Type B pancreatic cell (in vitro differentiated cells): ENCODE measurements around the gene RORB. TPM values are rescaled to one million over a fixed set of nuclear protein-coding genes. Genes with fewer than 3 reads are reported as not detected.

Experiments used
- DNase-seq: peaks from one replicate; pipeline ENCODE4 v3.0.0; 2021; ENCODE audit warnings: mixed read lengths; ENCODE audit not compliant: unreplicated experiment; ENCODE audit errors: extremely low spot score
- H3K27ac Mint-ChIP-seq: 2 replicates; pipeline ENCODE4 v1.8.0; 2021; ENCODE audit warnings: mild to moderate bottlenecking, mixed read lengths
- H3K27me3 Mint-ChIP-seq: 2 replicates; pipeline ENCODE4 v1.8.0; 2021; ENCODE audit warnings: mixed read lengths
- H3K36me3 Mint-ChIP-seq: 2 replicates; pipeline ENCODE4 v1.8.0; 2021; ENCODE audit warnings: mixed read lengths
- H3K4me1 Mint-ChIP-seq: one replicate; pipeline ENCODE4 v1.8.0; 2021; ENCODE audit warnings: mixed read lengths; ENCODE audit not compliant: unreplicated experiment
- H3K4me3 Mint-ChIP-seq: 2 replicates; pipeline ENCODE4 v1.8.0; 2021; ENCODE audit warnings: mild to moderate bottlenecking, mixed read lengths
- H3K9me3 Mint-ChIP-seq: 2 replicates; pipeline ENCODE4 v1.8.0; 2021; ENCODE audit warnings: mixed read lengths
- CTCF ChIP-seq: fragments of 200-600 bp; sonication (generic); conservative IDR thresholded peaks from 2 replicates; pipeline ENCODE4 v1.5.0; 2021; ENCODE audit warnings: antibody characterized with exemption, mild to moderate bottlenecking
- total RNA-seq: library from RNA; stranded (reverse); gene quantifications from 2 replicates; pipeline ENCODE4 v1.2.1, GENCODE V29; 2021; ENCODE audit warnings: low replicate concordance

Gene RORB
- total RNA-seq, 1 donor from 2014 or later, result 1.7 TPM

GRCh38 chr9:74570879-74571512 lies 73.9 kb downstream of the RORB start:
- Mint-ChIP-seq H3K4me1 (no peaks in the 10 kb centered on the region), H3K9me3 (no peaks in the 10 kb centered on the region), H3K27me3 (peaks cover 7% of the 10 kb centered on the region), H3K36me3 (no peaks in the 10 kb centered on the region), H3K4me3 (no peak overlapping the region), H3K27ac (no peak overlapping the region)
- no peak for DNase-seq
- TF ChIP-seq CTCF, result peak; percentile 91

- no peak for TF ChIP-seq CTCF
- no peak for DNase-seq
- Mint-ChIP-seq H3K4me3 (no peak overlapping the region), H3K27ac (no peak overlapping the region), H3K36me3 (no peaks in the 10 kb centered on the region), H3K9me3 (no peaks in the 10 kb centered on the region), H3K27me3 (peaks cover 7% of the 10 kb centered on the region), H3K4me1 (no peaks in the 10 kb centered on the region)
These were observed 76.6 kb downstream of the RORB start for GRCh38 chr9:74573640-74574191.

GRCh38 chr9:74576176-74576575 lies 79.0 kb downstream of the RORB start:
- Mint-ChIP-seq H3K4me1 (no peaks in the 10 kb centered on the region), H3K27ac (no peak overlapping the region), H3K27me3 (peaks cover 11% of the 10 kb centered on the region), H3K36me3 (no peaks in the 10 kb centered on the region), H3K9me3 (no peaks in the 10 kb centered on the region), H3K4me3 (no peak overlapping the region)
- no peak for DNase-seq
- no peak for TF ChIP-seq CTCF

GRCh38 chr9:74577956-74578355 lies 80.8 kb downstream of the RORB start:
- Mint-ChIP-seq H3K9me3 (no peaks in the 10 kb centered on the region), H3K4me1 (no peaks in the 10 kb centered on the region), H3K27me3 (peaks cover 14% of the 10 kb centered on the region), H3K4me3 (no peak overlapping the region), H3K27ac (no peak overlapping the region), H3K36me3 (no peaks in the 10 kb centered on the region)
- TF ChIP-seq CTCF, result peak; percentile 62
- no peak for DNase-seq

GRCh38 chr9:74589576-74589975 lies 92.4 kb downstream of the RORB start:
- no peak overlapping the region for H3K27ac Mint-ChIP-seq
- H3K9me3 Mint-ChIP-seq, result no peaks in the 10 kb centered on the region
- no peak overlapping the region for H3K4me3 Mint-ChIP-seq
- TF ChIP-seq CTCF, result no peak
- DNase-seq, result no peak
- no peaks in the 10 kb centered on the region for H3K4me1 Mint-ChIP-seq
- no peaks in the 10 kb centered on the region for H3K36me3 Mint-ChIP-seq
- peaks cover 2% of the 10 kb centered on the region for H3K27me3 Mint-ChIP-seq
